GM15510 (cell line): ENCODE data around the gene TMEM178B.

Source experiments
- POLR2A ChIP-seq: IDR thresholded peaks from 3 replicates; pipeline ENCODE4 v1.6.1; 2011; ENCODE audit warnings: borderline replicate concordance; ENCODE audit not compliant: insufficient read length; ENCODE audit errors: extremely low read depth

Gene TMEM178B

DNA sequence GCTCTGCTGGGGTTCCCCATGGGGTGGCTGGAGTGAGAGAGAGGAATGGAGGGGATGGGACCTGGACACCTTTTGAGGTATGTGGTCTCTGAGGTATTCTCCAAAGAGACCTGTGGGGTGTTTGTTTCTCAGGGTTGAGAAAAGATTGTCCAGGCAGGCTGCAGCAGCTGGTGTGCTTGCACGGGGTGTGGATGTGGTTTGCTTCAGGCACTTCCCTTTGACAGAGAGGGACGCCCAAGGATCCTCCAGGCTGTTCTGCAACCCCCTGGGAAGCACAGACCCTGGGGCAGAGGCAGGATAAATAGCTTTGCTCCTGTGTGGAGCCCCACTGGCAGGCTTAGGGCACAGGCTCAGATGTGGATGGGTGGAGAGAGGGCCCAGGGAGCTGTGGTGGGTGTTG is 362.3 kb downstream of the TMEM178B start:
- TF ChIP-seq POLR2A = no peak

- no peak for TF ChIP-seq POLR2A
These were observed 362.8 kb downstream of the TMEM178B start for GRCh38 chr7:141436575-141437075.

DNA sequence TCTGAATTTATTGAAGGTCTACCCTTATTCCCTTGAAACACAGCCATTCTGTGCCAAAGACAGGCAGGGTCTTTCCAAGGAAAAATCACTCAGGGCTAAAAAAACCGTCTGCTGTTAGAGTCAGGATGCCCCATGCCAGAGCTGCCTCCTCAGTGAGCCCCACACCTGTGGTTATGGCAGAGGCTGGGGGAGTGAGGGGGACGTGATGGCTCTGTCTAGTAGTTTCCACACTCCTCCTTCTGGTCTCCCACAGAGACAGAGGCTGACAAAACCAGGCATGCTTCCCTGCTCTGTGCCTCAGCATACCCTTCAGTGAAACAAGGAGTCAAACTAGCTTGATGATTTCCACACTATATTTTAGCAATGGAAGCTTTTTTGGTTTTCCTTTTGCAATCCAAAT is 365.3 kb downstream of the TMEM178B start:
- TF ChIP-seq POLR2A = no peak

GRCh38 chr7:141439776-141440175 is 365.9 kb downstream of the TMEM178B start:
- no peak for TF ChIP-seq POLR2A

GRCh38 chr7:141441837-141442627 is 368.2 kb downstream of the TMEM178B start:
- TF ChIP-seq POLR2A = no peak

DNA sequence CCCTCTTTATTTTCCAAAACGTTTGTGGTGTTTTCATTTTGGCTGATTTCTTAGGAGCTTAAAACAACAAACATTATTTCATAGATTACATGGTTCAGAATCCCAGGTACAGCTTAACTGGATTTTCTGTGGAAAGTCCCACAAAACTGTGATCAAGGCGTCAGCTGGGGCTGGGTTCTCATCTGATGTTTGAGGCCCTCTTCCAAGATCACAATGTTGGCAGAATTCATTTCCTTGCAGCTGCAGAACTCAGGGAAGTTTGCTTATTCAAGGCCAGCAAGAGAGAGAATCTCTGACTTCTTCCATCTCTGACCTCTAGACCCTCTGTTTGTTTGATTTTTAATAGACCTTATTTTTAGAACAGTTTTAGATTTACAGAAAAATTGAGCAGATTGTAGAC is 368.9 kb downstream of the TMEM178B start:
- no peak for TF ChIP-seq POLR2A

DNA sequence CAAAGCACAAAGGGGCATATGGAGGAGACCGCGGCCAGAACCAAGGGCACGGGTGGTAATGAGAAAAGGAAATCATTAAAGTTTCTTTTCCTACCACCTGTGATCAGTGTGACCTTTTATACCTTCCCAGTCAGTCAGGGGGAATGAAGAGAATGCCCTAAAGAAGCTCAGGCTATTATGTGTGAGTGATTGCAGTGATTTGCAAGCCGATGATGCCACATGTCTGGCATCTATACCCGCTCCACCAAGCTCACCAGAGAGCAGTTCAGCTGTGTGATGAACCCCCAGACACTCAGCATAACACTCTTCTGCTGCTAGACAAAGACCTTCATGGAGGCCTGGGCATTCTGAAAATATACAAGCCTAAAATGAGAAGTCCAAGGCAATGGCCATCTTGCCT is 371.1 kb downstream of the TMEM178B start:
- no peak for TF ChIP-seq POLR2A

- TF ChIP-seq POLR2A = no peak
These were observed 377.4 kb downstream of the TMEM178B start for GRCh38 chr7:141451232-141451631.

GRCh38 chr7:141452911-141453310 is 379.0 kb downstream of the TMEM178B start:
- TF ChIP-seq POLR2A = no peak

- TF ChIP-seq POLR2A = no peak
These were observed 380.5 kb downstream of the TMEM178B start for GRCh38 chr7:141454338-141454737.

GRCh38 chr7:141455723-141456122 is 381.9 kb downstream of the TMEM178B start:
- no peak for TF ChIP-seq POLR2A

GRCh38 chr7:141456298-141456697 is 382.4 kb downstream of the TMEM178B start:
- TF ChIP-seq POLR2A = no peak

DNA sequence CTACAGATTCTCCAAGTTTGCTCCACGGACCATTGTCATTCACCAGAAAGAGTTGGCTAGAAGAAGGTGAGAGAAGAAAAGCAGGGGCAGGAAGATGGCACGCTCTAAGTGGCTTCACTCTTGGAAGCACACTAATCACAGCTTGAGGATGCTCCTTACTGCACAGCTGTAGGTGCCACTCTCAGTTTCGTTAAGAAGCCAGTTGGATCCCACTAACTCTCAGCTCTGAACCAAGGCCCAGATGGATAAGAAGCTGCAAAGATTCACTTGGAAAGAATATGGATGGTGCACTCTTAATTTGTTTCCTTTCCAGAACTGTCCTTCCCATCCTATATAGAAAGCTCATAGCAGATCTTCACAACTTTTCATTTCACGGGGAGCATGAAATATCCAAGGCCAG is 382.8 kb downstream of the TMEM178B start:
- no peak for TF ChIP-seq POLR2A

DNA sequence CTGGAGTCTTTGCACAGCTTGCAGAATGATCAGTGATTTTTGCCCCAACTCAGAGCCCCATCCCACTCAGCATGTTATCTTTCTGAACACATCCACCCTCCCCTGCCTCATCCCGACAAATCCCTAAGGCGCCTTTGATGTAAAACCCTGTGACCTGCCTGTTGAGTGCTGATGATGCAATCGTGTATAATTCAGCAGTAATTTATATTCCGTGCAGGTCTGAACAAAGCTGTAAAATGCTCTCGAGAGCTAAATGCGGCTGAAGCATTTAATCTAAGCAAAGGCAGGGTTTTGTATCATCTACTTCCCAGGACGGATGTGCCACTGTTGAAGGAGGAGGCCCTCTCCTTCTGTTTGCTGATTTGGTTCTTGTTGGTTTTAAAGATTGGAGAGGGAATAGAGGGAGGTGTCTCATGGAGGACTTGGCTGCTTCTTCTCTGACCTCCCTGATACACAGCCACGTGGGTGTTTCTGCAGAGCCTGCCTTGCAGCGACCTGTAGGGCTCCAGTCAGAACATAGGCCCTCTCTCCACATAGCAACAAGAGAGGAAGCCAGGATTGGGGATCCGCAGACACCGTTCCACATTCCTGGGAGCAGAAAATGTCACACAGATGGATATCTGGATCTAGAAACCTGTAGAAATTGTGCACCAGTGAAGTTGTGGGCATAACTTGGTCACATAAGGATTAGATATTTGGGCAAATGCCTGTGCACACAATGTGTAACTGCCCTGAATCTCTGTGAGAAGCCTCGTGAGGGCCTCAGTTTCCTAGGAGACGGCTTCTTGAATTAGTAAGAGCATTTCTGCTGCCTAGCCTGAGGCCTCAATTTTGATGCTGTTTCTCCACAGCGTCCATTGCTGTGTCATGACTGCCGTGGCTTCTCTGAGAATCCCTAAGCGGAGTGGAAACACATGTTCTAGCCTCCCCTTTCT is 387.2 kb downstream of the TMEM178B start:
- no peak for TF ChIP-seq POLR2A

DNA sequence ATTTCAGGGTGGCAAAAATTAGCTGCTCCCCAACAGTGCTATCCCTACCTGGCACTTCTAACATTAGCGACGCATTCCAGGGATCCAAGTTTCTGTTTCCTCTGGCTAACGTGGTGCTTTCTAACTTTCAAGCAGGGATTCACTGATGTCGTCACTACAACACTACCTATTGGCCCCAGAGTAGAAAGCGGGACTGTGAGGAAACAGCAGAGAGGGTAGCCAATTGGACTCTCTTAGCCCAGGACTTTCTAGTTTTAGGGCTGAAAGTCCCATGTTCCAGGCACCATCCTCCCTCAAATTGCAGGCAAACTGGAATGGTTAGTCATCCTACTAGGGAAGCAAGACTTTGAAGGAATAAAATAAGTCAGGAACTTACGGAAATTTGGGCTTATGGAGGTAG is 388.1 kb downstream of the TMEM178B start:
- TF ChIP-seq POLR2A = no peak
